ENCODE measurements around the gene POLD2. TPM values are rescaled to one million over a fixed set of nuclear protein-coding genes. Genes with fewer than 3 reads are reported as not detected.
A peak's percentile ranks its signal among the peaks of the same experiment; 100 is the strongest.

Gene POLD2
- total and polyA plus RNA-seq, 2 donors = 37.5 to 73.5 TPM

GRCh38 chr7:44086627-44087026, 36.7 kb downstream of the POLD2 start:
- Histone ChIP-seq H3K27ac (ENCODE audit: low read depth) (no peak overlapping the region), H3K4me1 (ENCODE audit: insufficient read depth) (no peaks in the 10 kb centered on the region), H3K4me3 (ENCODE audit: low read depth, low read length) (no peak overlapping the region), H3K36me3 (ENCODE audit: insufficient read depth) (no peaks in the 10 kb centered on the region)
- 98% methylated on average over 3 of the region's 3 CpGs for WGBS
- DNase-seq (ENCODE audit: extremely low spot score) = no peak

GRCh38 chr7:44085546-44085945, 37.8 kb downstream of the POLD2 start:
- H3K27ac ChIP-seq (ENCODE audit: low read depth) = no peak overlapping the region
- H3K4me3 ChIP-seq (ENCODE audit: low read depth, low read length) = no peak overlapping the region
- no peaks in the 10 kb centered on the region for H3K4me1 ChIP-seq (ENCODE audit: insufficient read depth)
- no peak for DNase-seq (ENCODE audit: extremely low spot score)
- WGBS = 89% methylated on average over 3 of the region's 3 CpGs
- H3K36me3 ChIP-seq (ENCODE audit: insufficient read depth) = peaks cover 1% of the 10 kb centered on the region

- Histone ChIP-seq H3K4me3 (ENCODE audit: low read depth, low read length) (no peak overlapping the region), H3K27ac (ENCODE audit: low read depth) (no peak overlapping the region), H3K4me1 (ENCODE audit: insufficient read depth) (no peaks in the 10 kb centered on the region), H3K36me3 (ENCODE audit: insufficient read depth) (peaks cover 3% of the 10 kb centered on the region)
- WGBS = 65% methylated on average over 4 of the region's 4 CpGs
- no peak for DNase-seq (ENCODE audit: extremely low spot score)
Observed at GRCh38 chr7:44084701-44085100, 38.6 kb downstream of the POLD2 start.

DNA sequence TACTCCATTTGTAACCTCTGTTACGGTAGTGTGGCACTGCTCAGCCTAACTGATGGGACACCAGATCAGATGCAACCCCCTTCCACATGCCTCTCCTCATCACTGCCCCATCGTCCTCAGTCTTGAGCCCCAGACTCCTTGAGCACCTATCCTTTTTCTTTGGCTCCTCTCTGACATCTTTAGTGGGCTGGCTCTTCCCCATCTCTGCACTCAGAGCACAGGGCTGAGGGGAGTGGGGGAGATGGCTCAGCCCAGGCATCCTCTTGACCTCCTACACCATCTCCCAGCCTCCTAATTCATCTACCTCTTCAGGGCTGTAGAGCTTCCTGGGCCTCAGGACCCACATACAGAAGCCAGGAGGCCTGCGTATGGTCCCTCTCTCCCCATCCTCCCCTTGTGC, 39.6 kb downstream of the POLD2 start:
- 93% methylated on average over 3 of the region's 3 CpGs for WGBS
- H3K36me3 ChIP-seq (ENCODE audit: insufficient read depth) = peaks cover 3% of the 10 kb centered on the region
- H3K27ac ChIP-seq (ENCODE audit: low read depth) = no peak overlapping the region
- no peak for DNase-seq (ENCODE audit: extremely low spot score)
- no peaks in the 10 kb centered on the region for H3K4me1 ChIP-seq (ENCODE audit: insufficient read depth)
- no peak overlapping the region for H3K4me3 ChIP-seq (ENCODE audit: low read depth, low read length)

DNA sequence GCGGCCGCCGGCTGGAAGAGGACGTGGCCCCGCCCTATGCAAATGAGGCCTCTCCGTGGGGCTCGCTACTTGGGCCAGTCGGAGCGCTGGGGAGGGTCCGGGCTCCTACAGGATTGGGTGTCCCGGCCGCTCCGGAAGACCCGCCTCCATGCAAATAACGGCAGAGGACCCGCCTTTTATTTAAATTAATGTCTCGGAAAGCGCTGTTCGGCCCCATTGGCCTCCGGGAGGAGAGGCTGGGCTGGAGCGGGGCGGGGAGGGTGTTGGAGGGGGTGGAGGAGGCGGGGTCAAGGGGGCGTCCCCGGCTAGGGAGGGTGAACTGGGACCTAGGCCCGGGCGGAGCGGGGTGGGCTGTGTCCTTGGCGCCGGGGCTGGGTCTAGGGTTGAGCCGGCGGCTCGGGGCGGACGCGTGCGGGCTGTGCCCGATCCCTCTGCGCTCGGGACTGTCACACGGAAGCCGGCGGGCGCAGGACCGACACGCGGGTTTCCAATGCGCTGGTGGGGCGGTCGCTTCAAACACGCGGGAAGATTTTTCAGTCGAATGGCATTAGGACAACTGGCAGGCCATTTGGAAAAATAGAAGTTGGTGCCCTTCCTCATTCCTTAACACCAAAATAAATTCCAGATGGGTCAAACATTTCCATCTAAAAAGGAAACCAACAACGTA, 40.7 kb downstream of the POLD2 start:
- peak; percentile 96 for DNase-seq (ENCODE audit: extremely low spot score)
- Histone ChIP-seq H3K4me3 (ENCODE audit: low read depth, low read length) (peak overlapping the region; percentile 84), H3K36me3 (ENCODE audit: insufficient read depth) (peaks cover 3% of the 10 kb centered on the region), H3K4me1 (ENCODE audit: insufficient read depth) (no peaks in the 10 kb centered on the region), H3K27ac (ENCODE audit: low read depth) (peak overlapping the region; percentile 78)
- under 1% methylated on average over 54 of the region's 54 CpGs for whole genome bisulfite sequencing

GRCh38 chr7:44081266-44081748, 42.0 kb downstream of the POLD2 start:
- H3K4me1 ChIP-seq (ENCODE audit: insufficient read depth) = no peaks in the 10 kb centered on the region
- DNase-seq (ENCODE audit: extremely low spot score) = no peak
- H3K27ac ChIP-seq (ENCODE audit: low read depth) = no peak overlapping the region
- no peak overlapping the region for H3K4me3 ChIP-seq (ENCODE audit: low read depth, low read length)
- WGBS = 63% methylated on average over 9 of the region's 9 CpGs
- peaks cover 3% of the 10 kb centered on the region for H3K36me3 ChIP-seq (ENCODE audit: insufficient read depth)

- no peaks in the 10 kb centered on the region for H3K4me1 ChIP-seq (ENCODE audit: insufficient read depth)
Observed at GRCh38 chr7:44080686-44081265, 42.6 kb downstream of the POLD2 start.

GRCh38 chr7:44080118-44080517, 43.2 kb downstream of the POLD2 start:
- 90% methylated on average over 5 of the region's 5 CpGs for WGBS
- Histone ChIP-seq H3K4me3 (ENCODE audit: low read depth, low read length) (no peak overlapping the region), H3K36me3 (ENCODE audit: insufficient read depth) (peaks cover 3% of the 10 kb centered on the region), H3K4me1 (ENCODE audit: insufficient read depth) (no peaks in the 10 kb centered on the region), H3K27ac (ENCODE audit: low read depth) (no peak overlapping the region)
- DNase-seq (ENCODE audit: extremely low spot score) = no peak

More at GRCh38 chr7:44080686-44081265, 42.6 kb downstream of the POLD2 start:
- no peak for DNase-seq (ENCODE audit: extremely low spot score)
- Histone ChIP-seq H3K4me3 (ENCODE audit: low read depth, low read length) (no peak overlapping the region), H3K36me3 (ENCODE audit: insufficient read depth) (peaks cover 3% of the 10 kb centered on the region), H3K27ac (ENCODE audit: low read depth) (no peak overlapping the region)
- 83% methylated on average over 11 of the region's 11 CpGs for WGBS

- Histone ChIP-seq H3K4me1 (ENCODE audit: insufficient read depth) (no peaks in the 10 kb centered on the region), H3K4me3 (ENCODE audit: low read depth, low read length) (no peak overlapping the region), H3K36me3 (ENCODE audit: insufficient read depth) (peaks cover 3% of the 10 kb centered on the region), H3K27ac (ENCODE audit: low read depth) (no peak overlapping the region)
- WGBS = 85% methylated on average over 11 of the region's 11 CpGs
- DNase-seq (ENCODE audit: extremely low spot score) = no peak
Observed at GRCh38 chr7:44079331-44080021, 43.9 kb downstream of the POLD2 start.

GRCh38 chr7:44078521-44078920, 44.8 kb downstream of the POLD2 start:
- 82% methylated on average over 8 of the region's 8 CpGs for WGBS
- Histone ChIP-seq H3K27ac (ENCODE audit: low read depth) (no peak overlapping the region), H3K4me3 (ENCODE audit: low read depth, low read length) (no peak overlapping the region), H3K4me1 (ENCODE audit: insufficient read depth) (no peaks in the 10 kb centered on the region), H3K36me3 (ENCODE audit: insufficient read depth) (peaks cover 3% of the 10 kb centered on the region)
- DNase-seq (ENCODE audit: extremely low spot score) = no peak

GRCh38 chr7:44077681-44078091, 45.7 kb downstream of the POLD2 start:
- 72% methylated on average over 5 of the region's 5 CpGs for WGBS
- H3K4me1 ChIP-seq (ENCODE audit: insufficient read depth) = no peaks in the 10 kb centered on the region
- no peak overlapping the region for H3K27ac ChIP-seq (ENCODE audit: low read depth)
- peaks cover 3% of the 10 kb centered on the region for H3K36me3 ChIP-seq (ENCODE audit: insufficient read depth)
- DNase-seq (ENCODE audit: extremely low spot score) = no peak
- H3K4me3 ChIP-seq (ENCODE audit: low read depth, low read length) = no peak overlapping the region

GRCh38 chr7:44077061-44077460, 46.3 kb downstream of the POLD2 start:
- H3K4me1 ChIP-seq (ENCODE audit: insufficient read depth) = no peaks in the 10 kb centered on the region
- H3K36me3 ChIP-seq (ENCODE audit: insufficient read depth) = peaks cover 3% of the 10 kb centered on the region
- 88% methylated on average over 9 of the region's 9 CpGs for WGBS
- no peak overlapping the region for H3K4me3 ChIP-seq (ENCODE audit: low read depth, low read length)
- no peak overlapping the region for H3K27ac ChIP-seq (ENCODE audit: low read depth)
- DNase-seq (ENCODE audit: extremely low spot score) = no peak

GRCh38 chr7:44076101-44076895, 47.0 kb downstream of the POLD2 start:
- H3K4me1 ChIP-seq (ENCODE audit: insufficient read depth) = no peaks in the 10 kb centered on the region

More at GRCh38 chr7:44076101-44076895, 47.0 kb downstream of the POLD2 start:
- no peak for DNase-seq (ENCODE audit: extremely low spot score)
- no peak overlapping the region for H3K27ac ChIP-seq (ENCODE audit: low read depth)
- H3K36me3 ChIP-seq (ENCODE audit: insufficient read depth) = peaks cover 3% of the 10 kb centered on the region
- no peak overlapping the region for H3K4me3 ChIP-seq (ENCODE audit: low read depth, low read length)
- 95% methylated on average over 20 of the region's 20 CpGs for WGBS
